Stimulated activated CD4-positive, alpha-beta T cell treated with anti-CD3 and anti-CD28 coated beads, Interleukin-12 subunit alpha, Interleukin-12 subunit beta, amount 100 ng/mL, for 4 hours (primary cell): ENCODE data around the gene ETV6.

ENCODE experiments used
- DNase-seq: peaks from one replicate; pipeline ENCODE4 v3.0.0-alpha.2; 2020

The ETV6 gene

DNA sequence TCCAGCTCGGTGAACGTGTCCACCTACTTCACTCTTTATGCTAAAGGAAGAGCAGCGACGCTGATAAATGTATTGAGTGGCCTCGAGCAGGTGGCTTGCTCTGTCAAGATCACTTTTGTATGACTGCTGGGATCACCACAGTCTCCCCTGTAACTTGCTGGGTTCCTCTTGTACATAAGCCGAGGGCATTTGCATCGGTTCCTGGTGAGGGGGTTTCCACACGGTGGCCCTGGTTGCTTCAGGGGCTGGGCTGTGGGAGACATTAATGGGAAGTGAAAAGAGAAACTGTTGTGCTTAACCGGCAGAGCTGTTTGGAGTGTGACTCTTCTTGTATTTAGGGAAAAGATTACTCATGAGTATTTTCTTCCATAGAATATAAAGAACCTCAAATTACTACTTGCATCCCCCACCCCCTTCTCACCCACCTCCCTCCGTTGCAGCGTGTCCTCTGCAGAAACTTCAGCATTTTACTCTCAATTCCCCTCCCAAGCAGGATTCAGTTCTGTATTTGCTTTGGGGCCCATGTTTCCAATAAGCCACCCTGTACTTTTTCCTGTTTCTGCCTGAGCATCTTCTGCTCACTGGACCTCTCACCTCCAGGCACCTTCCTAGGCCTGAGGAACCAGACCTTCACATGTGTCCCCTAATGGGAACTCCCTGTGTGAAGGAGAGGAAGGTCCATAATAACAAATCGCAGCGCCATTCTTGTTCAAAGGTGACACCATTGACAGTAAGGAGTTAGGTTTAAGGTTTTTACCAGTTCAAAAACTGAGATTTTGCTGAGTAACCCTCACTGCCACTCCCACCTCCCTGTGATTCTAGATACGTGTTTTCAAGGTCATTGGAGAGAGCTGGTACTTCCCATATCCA is 187.0 kb downstream of the ETV6 start:
- DNase-seq, result peak; percentile 57

DNA sequence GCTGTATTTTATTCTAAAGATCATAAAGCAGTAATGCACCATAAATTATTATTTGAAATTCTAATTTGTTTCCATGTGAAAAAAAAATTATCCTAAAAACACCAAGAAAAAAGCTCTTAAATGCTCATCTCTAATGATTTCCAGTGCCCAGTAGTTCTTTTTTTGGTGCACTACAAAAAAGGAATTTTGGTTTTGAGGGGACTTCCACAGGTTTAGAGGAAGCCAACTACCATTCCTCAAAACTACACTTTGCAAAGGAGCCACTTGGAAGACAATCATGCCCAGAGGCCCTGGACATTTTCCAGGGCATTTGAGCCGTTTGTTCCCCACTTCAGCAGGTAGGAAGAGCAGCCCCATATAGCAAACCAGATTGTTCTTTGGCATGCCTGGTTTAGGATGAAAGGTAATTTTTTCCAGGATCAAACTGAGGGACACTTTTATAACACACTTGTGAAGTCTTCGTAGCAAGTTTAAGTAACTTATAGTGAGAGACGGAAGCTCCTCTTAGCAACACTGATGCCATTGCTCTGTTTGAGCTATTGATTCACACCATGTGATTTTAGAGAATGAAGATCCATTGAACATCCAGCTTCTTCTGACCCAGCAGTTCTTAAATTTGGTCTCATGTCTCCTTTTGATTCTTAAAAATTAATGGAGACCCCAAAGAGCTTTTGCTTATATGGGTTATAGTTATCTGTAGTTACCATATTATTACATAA is 187.9 kb downstream of the ETV6 start:
- DNase-seq, result no peak

DNA sequence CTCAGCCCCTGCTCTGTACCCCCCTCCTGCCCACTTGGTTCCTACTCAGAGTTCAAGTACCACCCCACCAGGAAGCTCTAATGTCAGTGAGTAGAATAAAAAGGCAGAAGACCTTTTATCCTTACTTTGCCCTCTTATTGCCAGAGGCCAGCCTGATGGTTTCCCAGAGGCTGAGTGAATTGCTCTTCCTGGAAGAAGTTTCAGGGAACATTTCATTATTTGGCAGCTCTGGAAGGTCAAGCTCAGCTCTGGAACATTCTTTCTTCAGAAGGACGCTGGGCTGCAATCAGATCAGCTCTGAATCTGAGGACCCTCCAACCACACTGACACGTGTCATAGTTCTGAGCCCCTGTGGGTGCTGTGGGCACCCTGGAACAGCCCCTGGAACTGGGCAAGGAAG is 188.9 kb downstream of the ETV6 start:
- no peak for DNase-seq

DNA sequence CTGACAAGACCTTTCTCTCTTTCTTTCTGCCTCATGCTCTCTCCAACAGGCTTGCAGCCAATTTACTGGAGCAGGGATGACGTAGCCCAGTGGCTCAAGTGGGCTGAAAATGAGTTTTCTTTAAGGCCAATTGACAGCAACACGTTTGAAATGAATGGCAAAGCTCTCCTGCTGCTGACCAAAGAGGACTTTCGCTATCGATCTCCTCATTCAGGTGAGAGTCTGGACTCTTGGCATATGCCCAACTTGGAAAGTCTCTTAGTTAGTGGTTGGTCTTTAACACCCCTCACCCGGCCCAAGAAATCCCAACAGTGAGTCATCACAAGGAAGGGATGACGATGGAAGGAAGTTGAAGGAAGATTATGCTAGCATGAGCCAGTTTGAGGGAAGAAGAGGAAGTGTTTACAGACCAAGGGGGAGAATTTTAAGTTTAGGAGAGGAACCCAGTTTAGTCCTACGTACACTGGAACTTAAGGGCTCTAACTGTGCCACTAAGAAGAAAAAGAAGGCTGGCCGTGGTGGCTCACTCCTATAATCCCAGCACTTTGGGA is 189.7 kb downstream of the ETV6 start:
- DNase-seq, result no peak

DNA sequence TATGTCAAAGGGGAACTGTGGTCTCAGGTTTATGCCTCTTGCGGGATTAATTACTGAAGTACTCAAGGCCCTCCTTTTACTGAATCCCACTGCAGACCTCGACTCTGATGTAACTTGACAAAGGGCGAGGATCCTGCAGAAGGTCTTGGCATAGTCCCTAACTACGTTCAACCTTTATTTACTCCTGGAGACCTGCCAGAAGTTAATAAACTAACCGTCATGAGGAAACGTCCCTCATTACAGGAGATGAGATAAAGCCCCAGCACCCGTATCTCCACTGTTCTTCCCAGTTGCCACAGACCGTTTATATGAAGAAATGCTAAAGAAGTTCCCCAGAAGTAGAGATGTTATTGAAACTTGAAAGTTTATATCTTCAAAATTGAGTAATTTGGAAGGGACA is 190.9 kb downstream of the ETV6 start:
- DNase-seq, result no peak

DNA sequence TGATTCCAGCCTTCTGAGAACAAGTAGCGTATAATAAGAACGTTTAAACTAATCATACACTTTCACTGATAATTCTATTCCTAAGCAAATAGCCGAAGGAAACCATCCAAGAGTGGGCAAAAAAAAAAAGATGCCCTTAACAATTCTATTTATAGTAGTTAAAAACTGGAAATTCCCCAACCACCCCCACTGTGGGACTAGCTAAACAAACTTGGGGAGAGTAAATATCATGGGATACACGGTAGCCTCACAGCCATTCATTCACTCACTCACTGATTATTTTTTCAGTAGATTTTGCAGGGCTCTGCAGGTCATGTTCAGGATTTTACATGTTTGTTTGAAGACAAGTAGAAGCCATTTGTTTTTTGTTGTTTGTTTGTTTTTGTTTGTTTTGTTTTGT is 197.0 kb downstream of the ETV6 start:
- no peak for DNase-seq

DNA sequence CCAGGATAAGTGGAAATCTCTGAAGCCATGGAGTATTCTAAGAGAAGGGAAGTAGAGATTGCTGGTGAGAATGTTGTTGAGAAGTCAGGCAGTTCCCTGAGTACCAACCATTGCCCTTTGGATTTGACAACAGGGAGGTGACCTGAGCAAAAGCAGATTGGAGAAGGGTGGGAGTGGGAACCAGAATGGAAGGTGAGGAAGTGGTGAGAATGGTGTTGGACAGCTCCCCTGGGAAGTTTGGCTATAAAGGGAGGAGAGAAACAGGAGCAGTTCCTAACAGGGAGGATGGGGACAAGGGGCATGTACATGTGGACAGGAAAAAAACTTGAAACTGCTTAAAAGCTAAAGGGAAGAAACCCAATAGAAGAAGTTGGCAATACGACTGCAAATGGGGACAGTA is 198.1 kb downstream of the ETV6 start:
- DNase-seq, result no peak

DNA sequence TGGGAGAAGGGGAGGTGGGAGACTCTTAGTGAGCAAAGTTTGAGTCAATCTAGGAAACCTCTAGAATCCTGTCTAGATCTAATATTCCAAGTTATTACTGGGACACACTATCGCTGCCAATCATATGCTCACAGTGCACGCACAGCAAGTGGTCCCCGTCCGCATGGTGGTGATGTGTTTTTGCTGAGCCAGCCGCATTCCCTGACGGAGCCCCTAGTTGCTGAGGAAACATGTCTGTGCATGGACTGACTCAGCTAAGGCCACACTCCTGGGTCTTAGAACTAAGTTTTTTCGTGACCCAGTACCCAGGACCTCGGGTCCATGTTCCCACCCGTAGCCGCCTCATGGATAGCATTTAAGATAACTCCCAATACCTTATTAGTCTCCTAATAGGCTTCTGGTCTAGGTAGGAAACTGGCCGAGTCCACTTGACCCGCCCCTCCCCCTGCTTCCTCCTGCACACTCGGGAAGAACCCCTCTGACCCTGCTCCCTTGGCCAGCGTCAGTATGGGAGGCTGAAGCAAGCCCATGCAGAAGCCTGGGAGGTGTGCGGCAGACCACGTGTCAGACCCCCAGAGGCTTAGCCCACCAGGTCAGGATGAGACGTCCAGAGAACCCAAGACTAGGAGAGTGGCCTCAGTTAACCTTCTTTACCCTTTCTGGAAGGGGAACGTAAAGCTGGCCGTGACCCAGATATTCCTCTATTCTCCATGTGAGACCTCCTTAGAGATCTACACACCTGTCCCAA is 200.5 kb downstream of the ETV6 start:
- no peak for DNase-seq

DNA sequence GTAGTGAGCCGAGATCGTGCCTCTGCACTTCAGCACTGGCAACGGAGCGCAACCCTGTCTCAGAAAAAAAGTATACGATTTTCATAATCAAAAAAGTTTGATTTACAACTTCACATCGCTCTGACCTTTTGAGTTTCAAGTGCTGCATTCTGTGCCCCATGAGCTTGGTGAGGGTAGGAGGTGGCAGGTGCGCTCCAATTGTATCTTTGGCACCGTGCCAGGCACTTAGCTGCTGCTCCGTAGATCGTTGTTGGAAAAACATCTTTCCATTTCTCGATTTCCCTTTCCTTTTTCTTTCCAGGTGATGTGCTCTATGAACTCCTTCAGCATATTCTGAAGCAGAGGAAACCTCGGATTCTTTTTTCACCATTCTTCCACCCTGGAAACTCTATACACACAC is 203.7 kb downstream of the ETV6 start:
- no peak for DNase-seq

DNA sequence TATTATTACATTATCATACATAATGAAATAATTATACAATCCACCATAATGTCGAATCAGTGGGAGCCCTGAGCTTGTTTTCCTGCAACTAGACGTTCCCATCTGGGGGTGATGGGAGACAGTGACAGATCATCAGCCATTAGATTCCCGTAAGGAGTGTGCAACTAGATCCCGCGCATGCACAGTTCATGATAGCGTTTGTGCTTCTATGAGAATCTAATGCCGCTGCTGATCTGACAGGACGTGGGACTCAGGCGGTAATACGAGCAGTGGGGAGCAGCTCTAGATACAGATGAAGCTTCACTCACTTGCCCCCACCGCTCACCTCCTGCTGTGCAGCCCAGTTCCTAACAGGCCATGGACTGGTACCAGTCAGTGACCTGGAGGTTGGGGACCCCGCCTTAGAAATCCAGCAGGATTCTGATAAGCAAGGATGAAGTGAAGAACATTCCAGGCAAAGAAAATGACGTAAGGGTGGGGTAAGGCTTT is 204.6 kb downstream of the ETV6 start:
- no peak for DNase-seq

DNA sequence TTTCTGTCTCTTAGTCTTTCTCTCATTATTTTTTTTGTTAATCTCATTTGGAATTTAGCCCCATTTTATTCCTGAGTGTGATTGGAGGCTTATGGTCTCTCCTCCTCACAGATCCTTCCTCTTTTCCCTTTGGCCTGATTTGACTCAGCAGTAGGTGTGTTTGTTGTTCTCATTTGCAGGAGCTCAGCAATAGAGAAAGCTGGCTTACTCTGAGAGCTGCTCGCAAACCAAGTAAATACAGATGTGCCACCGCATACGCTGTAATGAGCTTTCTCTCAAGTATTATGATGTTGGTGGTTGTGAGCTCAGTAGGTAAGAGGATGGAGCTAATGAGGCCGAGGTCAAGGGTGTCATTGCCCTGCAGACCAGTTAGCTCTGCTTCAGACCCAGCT is 206.5 kb downstream of the ETV6 start:
- DNase-seq, result no peak

DNA sequence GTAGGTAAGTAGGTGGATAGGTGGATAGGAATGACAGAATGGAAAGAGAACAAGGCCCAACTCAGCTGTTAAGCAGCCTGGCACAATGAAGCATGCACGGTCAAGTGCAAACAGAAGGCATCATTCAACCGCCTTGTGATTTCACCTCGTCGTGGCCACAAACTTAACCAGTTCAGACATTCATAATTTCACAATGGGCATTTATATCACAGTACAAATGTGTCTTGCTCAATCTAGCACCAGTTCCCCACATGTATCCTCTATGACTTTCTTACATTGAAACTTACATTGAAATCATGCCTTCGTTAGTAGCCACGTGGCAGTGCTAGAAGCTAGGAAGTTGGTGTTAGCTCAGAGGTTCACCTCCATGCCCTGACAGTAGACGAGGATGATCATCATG is 207.5 kb downstream of the ETV6 start:
- no peak for DNase-seq

DNA sequence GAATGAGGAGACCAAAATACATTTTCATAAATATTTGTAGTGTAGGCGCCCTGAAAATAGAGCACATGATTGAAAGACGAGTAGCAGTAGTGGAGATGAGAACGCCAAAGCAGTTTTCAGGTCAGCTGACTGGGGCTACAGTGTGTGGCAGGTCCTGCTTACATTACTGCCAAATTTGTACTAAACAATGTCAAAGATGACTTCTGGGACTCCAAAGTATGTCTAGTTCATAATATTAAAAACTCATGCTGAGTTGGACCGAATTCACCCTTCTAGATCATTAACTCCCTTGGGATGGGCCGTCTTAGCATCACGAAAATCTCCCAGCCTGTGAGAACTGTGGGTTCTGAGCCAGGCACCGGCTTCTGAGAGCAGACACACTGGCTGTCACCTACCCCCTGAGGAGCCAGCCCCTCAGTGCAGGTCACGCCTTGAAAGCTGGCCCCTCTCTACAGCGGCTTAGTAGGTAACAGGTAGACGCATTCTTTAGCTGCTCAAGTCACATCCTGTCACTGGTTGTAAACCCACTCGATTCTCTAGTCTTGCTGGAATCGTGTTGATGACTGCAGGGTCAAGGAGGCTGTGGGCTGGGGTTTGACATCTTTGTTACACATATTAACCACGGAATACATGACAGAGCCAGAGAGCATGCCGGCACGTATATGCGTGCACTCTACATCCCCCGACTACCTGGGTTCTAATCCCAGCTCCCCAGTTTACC is 210.4 kb downstream of the ETV6 start:
- no peak for DNase-seq

DNA sequence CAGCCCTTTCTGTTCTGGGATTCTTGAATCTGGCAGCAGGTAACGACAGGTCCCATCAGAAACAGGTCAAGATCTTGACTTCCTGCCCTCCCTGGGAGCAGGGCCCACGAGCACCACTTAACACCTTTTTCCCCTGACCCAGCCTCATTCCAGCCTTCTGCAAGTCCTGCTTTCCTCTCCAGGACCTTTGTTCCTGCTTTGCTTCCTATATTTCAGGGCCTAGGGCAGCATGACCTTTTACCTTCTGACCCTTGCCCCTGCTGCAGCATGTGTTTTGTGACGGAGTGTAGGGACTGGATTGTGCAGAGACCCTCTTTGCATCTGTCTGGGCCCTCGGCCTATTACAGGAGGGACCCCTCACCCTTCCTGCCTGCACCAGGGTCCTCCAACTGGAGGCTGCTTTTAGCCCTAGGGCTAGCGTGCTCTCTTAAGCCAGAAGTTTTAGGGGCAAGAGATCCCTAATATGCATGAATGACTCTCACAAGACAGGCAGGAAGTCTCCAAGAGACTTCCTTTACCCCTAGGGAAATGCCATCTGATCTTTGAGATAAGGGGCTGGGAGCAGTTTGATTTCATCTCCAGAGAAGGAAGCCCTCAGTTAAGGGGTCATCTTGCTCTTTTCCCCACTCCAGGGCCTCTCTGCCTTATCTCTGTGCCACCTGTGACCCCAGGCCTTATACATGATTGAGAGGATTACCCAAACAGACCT is 211.8 kb downstream of the ETV6 start:
- no peak for DNase-seq

DNA sequence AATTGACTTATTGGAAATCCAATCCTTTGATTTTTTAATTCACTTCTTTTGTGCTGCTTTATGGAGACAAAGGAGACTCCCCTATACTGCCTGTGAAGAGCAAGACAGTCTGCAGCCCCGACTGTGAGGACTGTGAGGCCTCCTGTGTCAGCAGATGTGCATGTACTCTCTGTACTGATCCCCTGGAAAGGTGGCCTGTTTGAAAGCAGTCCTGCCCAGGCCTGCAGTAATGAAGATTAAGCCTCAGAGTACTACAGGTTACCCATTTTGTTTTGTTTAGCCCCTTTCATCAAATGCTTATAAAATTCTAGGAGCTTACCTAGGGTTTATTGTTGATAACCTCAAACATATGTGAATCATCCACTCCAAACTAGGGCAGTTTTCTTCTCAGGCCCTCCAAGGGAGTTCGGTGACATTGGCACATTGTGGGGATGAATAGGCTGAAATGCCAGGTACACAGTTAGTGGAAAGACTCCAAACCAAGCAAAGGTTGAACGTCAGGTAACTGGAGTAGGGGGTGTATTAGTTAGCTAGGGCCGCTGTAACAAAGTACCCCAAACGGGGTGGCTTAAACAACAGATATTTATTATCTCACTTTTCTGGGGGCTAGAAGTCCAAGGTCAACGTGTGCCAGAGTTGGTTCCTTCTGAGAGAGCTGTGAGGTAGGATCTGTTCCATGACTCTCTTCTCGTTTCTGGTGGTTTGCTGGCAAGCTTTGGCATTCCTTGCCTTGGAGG is 212.6 kb downstream of the ETV6 start:
- no peak for DNase-seq

DNA sequence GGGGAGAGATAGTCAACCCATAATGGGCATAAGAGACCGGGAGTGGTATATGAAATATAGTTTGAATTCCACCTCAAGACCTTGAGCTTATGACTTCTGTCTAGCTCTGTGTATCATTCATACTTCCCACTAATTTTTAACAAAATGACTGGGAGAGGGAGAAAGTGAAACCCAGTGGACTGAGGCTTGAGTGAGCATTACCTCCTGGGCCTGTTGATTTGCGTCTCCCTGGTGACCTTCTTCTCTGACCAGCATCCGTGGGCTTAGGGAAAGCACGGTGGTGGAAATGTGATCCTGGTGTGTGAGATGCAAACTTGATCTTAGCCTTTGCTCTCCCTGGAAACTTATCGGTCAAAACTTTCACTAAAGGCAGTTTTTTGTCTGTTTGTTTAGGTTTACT is 213.3 kb downstream of the ETV6 start:
- no peak for DNase-seq

DNA sequence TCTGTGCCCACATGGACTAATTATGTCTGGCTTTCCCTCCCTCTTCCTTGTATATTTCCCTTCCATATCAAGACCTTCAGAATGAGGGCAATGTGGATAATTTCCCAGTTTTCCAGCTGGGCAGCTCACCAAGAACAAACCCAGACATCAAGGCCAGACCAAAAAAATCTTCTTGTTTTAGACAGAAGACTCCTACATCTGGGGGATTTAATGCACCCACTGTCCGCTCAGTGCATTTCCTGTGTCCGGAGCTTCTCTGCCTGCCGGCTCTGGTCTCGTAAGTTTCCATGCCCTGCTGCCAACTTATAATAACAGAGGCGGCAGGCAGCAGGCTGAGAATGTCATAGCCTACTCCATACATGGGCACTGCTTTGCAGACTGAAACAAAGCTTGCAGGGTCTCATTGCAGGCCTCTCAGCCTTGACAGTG is 214.0 kb downstream of the ETV6 start:
- DNase-seq, result no peak

DNA sequence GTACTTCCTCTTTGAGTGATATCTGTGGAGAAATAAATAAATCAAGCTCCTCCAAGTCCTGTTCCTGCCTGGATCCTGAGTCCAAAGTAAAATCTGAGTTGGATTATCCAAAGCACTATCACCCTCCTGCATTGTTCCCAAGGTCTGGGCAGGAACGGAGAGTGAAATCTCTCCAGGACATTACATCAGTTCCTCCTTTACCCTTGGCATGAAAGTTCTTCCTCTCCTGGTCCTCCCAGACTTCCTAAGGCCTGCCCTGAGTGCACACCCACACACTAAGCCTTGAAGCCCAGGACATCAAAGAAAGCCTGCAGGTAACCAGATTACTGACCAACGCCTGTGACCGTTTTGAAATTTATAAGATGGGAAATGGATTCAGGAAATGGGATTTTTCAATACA is 214.5 kb downstream of the ETV6 start:
- DNase-seq, result no peak

DNA sequence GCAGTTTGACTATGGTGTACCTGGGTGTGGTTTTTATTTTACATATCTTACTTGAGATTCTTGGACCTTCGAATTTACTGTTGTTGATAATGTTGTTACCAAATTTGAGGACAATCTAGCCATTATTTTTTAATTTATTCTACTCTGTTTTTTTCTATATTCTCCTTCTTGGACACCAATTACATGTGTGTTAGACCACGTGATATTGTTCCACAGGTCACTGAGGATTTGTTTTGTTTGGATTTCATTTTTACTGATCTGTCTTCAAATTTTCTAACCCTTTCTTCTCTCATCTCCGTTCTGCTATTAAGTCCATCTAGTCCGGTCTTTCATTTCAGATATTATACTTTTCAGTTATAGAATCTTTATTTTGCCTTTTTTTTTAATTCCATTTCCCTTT is 216.3 kb downstream of the ETV6 start:
- DNase-seq, result no peak

DNA sequence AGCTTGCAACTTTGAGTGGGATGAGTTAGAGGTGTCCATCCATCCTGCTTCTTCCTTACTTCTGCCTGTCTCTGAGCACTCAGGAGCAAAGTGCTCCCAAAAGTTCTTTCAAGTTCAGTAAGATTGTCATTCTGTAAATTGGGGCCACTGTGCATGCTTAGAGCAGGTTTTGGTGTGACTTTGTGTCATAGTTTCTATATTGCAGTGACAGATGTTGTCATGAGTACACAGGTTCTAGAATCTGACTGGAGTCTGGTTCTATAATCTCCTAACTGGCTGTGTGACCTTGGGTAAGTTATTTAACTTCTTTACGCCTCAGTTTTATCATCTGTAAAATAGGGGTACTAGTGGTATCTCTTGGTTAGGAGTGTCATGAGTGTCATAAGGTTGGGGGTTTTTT is 218.6 kb downstream of the ETV6 start:
- DNase-seq, result no peak

DNA sequence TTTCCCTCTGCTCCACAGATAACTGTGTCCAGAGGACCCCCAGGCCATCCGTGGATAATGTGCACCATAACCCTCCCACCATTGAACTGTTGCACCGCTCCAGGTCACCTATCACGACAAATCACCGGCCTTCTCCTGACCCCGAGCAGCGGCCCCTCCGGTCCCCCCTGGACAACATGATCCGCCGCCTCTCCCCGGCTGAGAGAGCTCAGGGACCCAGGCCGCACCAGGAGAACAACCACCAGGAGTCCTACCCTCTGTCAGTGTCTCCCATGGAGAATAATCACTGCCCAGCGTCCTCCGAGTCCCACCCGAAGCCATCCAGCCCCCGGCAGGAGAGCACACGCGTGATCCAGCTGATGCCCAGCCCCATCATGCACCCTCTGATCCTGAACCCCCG is 219.9 kb downstream of the ETV6 start:
- DNase-seq, result no peak
